GM12878 (cell line): ENCODE results near the gene IFRD2. TPM values are rescaled to one million over a fixed set of nuclear protein-coding genes. Genes with fewer than 3 reads are reported as not detected.

Experiments
- ATAC-seq: fragments of 200-7000 bp; cut with Tn5 transposase; 3 replicates; pipeline ENCODE4 v1.9.1; 2020; ENCODE audit warnings: mild to moderate bottlenecking, moderate library complexity
- BruUV-seq: library from RNA; stranded (reverse); fragments of 400-500 nt; replicated peaks from 2 replicates; lab custom pipeline; 2021; lab: Mats Ljungman, UMichigan
- CTCF ChIA-PET: fragments of 300-600 bp; sonication (Branson Sonifier 250); formaldehyde crosslinking; extraction: SDS; loops from one replicate; lab custom pipeline; 2021; ENCODE audit warnings: inconsistent platforms; lab: Yijun Ruan, JAX
- POLR2A ChIA-PET: fragments of 350-600 bp; formaldehyde crosslinking; extraction: SDS; loops from one replicate; lab custom pipeline; 2021; ENCODE audit warnings: inconsistent platforms; lab: Charles Lee
- RAD21 ChIA-PET: fragments of 300-600 bp; sonication (Branson Sonifier 250); formaldehyde crosslinking; loops from one replicate; lab custom pipeline; 2023; ENCODE audit warnings: antibody characterized with exemption; ENCODE audit not compliant: unreplicated experiment; lab: Charles Lee
- SMC1A ChIA-PET: fragments of 300-600 bp; sonication (Branson Sonifier 250); formaldehyde crosslinking; loops from one replicate; lab custom pipeline; 2023; ENCODE audit not compliant: unreplicated experiment, uncharacterized antibody; lab: Charles Lee
- DNase-seq: peaks from one replicate; pipeline ENCODE4 v3.0.0-alpha.2; 2011; ENCODE audit warnings: low read depth, low spot score
- FAIRE-seq: peaks from 3 replicates; lab custom pipeline; 2011; peaks lifted over from hg19 to GRCh38; lab: Jason Lieb, UNC
- H2AFZ ChIP-seq: 2 replicates; pipeline ENCODE4 v1.6.0; 2011; ENCODE audit warnings: low read depth, low read length, control low read depth; ENCODE audit not compliant: control insufficient read depth
- H3K27ac ChIP-seq: 2 replicates; pipeline ENCODE4 v1.5.1; 2011; ENCODE audit warnings: control low read depth; ENCODE audit not compliant: control insufficient read depth, insufficient read depth
- H3K27me3 ChIP-seq, 2 experiments: replicated peaks in 1 of 2; 2 replicates each; pipeline versions ENCODE4 v1.6.0 to v1.6.1; 2011; ENCODE audit warnings: low read length in 1 of 2; ENCODE audit not compliant: control insufficient read depth in 2 of 2, insufficient read depth in 2 of 2
- H3K36me3 ChIP-seq, 2 experiments: 2 replicates each; pipeline ENCODE4 v1.5.1; 2011; ENCODE audit warnings: low read length in 1 of 2; ENCODE audit not compliant: control insufficient read depth in 2 of 2, insufficient read depth in 2 of 2
- H3K4me1 ChIP-seq: 2 replicates; pipeline ENCODE4 v1.6.1; 2011; ENCODE audit warnings: mild to moderate bottlenecking, low read length, moderate library complexity, mixed read lengths; ENCODE audit not compliant: control insufficient read depth, insufficient read depth
- H3K4me2 ChIP-seq: 2 replicates; pipeline ENCODE4 v1.6.0; 2011; ENCODE audit warnings: control low read depth; ENCODE audit not compliant: control insufficient read depth, insufficient read depth
- H3K4me3 ChIP-seq: fragments of 200-600 bp; sonication (generic); 2 replicates; pipeline ENCODE4 v1.5.1; 2016
- H3K79me2 ChIP-seq: 2 replicates; pipeline ENCODE4 v1.6.0; 2011; ENCODE audit warnings: low read length; ENCODE audit not compliant: control insufficient read depth, insufficient read depth
- H3K9ac ChIP-seq: 2 replicates; pipeline ENCODE4 v1.8.0; 2011; ENCODE audit warnings: low read length, control low read depth, mixed read lengths; ENCODE audit not compliant: control insufficient read depth, insufficient read depth
- H3K9me3 ChIP-seq: replicated peaks from 3 replicates; pipeline ENCODE4 v1.5.1; 2011; ENCODE audit warnings: mild to moderate bottlenecking, low read length; ENCODE audit not compliant: control insufficient read depth, insufficient read depth
- H4K20me1 ChIP-seq: 2 replicates; pipeline ENCODE4 v1.6.0; 2011; ENCODE audit not compliant: control insufficient read depth, insufficient read depth
- ASH2L ChIP-seq: fragments of 300-600, 200-600 bp; sonication (generic); IDR thresholded peaks from 2 replicates; pipeline ENCODE4 v1.6.1; 2017; ENCODE audit warnings: low read depth, mild to moderate bottlenecking, borderline replicate concordance
- BHLHE40 ChIP-seq, 2 experiments: fragments of 450-650 bp in 1 of 2; IDR thresholded peaks; 2 replicates each; pipeline ENCODE4 v1.6.1; 2011 to 2017; ENCODE audit warnings: low read depth in 2 of 2, borderline replicate concordance in 1 of 2, improper control_type of control experiment in 1 of 2, low read length in 1 of 2, mild to moderate bottlenecking in 1 of 2
- CHD4 ChIP-seq: fragments of 200-600 bp; sonication (generic); IDR thresholded peaks from 2 replicates; pipeline ENCODE4 v1.6.1; 2016; ENCODE audit warnings: mild to moderate bottlenecking
- EGR1 ChIP-seq, 2 experiments: IDR thresholded peaks; 1 replicate in 1 of 2; 2 replicates in 1 of 2; pipeline ENCODE4 v1.6.1; 2011 to 2012; ENCODE audit warnings: low read depth in 2 of 2, low read length in 2 of 2, borderline replicate concordance in 1 of 2, mild to moderate bottlenecking in 1 of 2, moderate library complexity in 1 of 2
- JUND ChIP-seq: IDR thresholded peaks from 2 replicates; pipeline ENCODE4 v1.6.1; 2012; ENCODE audit warnings: low read depth, mild to moderate bottlenecking, low read length, improper control_type of control experiment, moderate library complexity
- KAT2A ChIP-seq: conservative IDR thresholded peaks from 2 replicates; pipeline ENCODE4 v1.6.1; 2011; ENCODE audit warnings: low read depth, low read length; ENCODE audit not compliant: control insufficient read depth
- KLF5 ChIP-seq: fragments of 450-650 bp; IDR thresholded peaks from 2 replicates; pipeline ENCODE4 v1.6.1; 2014; ENCODE audit warnings: mild to moderate bottlenecking; ENCODE audit not compliant: partially characterized antibody
- MXI1 ChIP-seq: fragments of 150-350 bp; IDR thresholded peaks from 2 replicates; pipeline ENCODE4 v1.6.1; 2011; ENCODE audit warnings: low read depth, mild to moderate bottlenecking, inconsistent platforms, low read length, improper control_type of control experiment
- NFYB ChIP-seq: IDR thresholded peaks from 2 replicates; pipeline ENCODE4 v1.6.1; 2011; ENCODE audit warnings: low read depth, mild to moderate bottlenecking, low read length, improper control_type of control experiment, moderate library complexity; ENCODE audit not compliant: insufficient read depth
- NR2C1 ChIP-seq: fragments of 450-650 bp; IDR thresholded peaks from 2 replicates; pipeline ENCODE4 v1.6.1; 2017; ENCODE audit warnings: antibody characterized with exemption, mild to moderate bottlenecking, moderate library complexity
- NR2C2 ChIP-seq: IDR thresholded peaks from 2 replicates; pipeline ENCODE4 v1.6.1; 2011; ENCODE audit warnings: borderline replicate concordance, low read depth; ENCODE audit not compliant: control insufficient read depth, insufficient read length
- PML ChIP-seq: IDR thresholded peaks from 2 replicates; pipeline ENCODE4 v1.6.1; 2012; ENCODE audit warnings: low read length, inconsistent platforms
- SMAD1 ChIP-seq: fragments of 450-650 bp; IDR thresholded peaks from 2 replicates; pipeline ENCODE4 v1.6.1; 2018; ENCODE audit warnings: mild to moderate bottlenecking, low read depth; ENCODE audit not compliant: partially characterized antibody
- SMARCA5 ChIP-seq: fragments of 450-650 bp; IDR thresholded peaks from 2 replicates; pipeline ENCODE4 v1.6.1; 2017; ENCODE audit warnings: mild to moderate bottlenecking
- STAT3 ChIP-seq: IDR thresholded peaks from 2 replicates; pipeline ENCODE4 v1.6.1; 2011; ENCODE audit warnings: low read depth, low read length, improper control_type of control experiment
- SUPT20H ChIP-seq: IDR thresholded peaks from 2 replicates; pipeline ENCODE4 v1.6.1; 2011; ENCODE audit warnings: low read depth, mild to moderate bottlenecking, low read length, moderate library complexity, borderline replicate concordance; ENCODE audit not compliant: control insufficient read depth
- TAF1 ChIP-seq: IDR thresholded peaks from 2 replicates; pipeline ENCODE4 v1.6.1; 2011; ENCODE audit warnings: mild to moderate bottlenecking, low read depth, low read length, borderline replicate concordance
- TBL1XR1 ChIP-seq: IDR thresholded peaks from 2 replicates; pipeline ENCODE4 v1.6.1; 2012; ENCODE audit warnings: low read depth, low read length, improper control_type of control experiment
- WGBS: methylation state at CpG from one replicate; pipeline ENCODE4 v1.1.6; 2016; ENCODE audit warnings: low lambda C conversion rate; ENCODE audit not compliant: insufficient replicate concordance, insufficient coverage; ENCODE audit errors: missing lambda C conversion rate; 5-methylcytosine and 5-hydroxymethylcytosine counted together
- in situ Hi-C: fragments of 300-500 bp; cut with MboI; formaldehyde crosslinking; loops from 9 replicates; pipeline ENCODE4 v1.14.3; 2018; ENCODE audit warnings: mixed read lengths
- intact Hi-C: fragments of 100-400 bp; cut with micrococcal nuclease; formaldehyde crosslinking; loops from one replicate; pipeline ENCODE4 v1.14.2; 2022; ENCODE audit not compliant: unreplicated experiment
- polyA plus RNA-seq, 11 experiments: library from polyadenylated mRNA; depleted of rRNA in 4 of 11; unstranded in 6 of 11; stranded (reverse) in 5 of 11; fragments of >200 nt; fragmentation: Nextera tagmentation in 4 of 11; fragmentation: Illumina TruSeq in 1 of 11; extraction: Ambion mirVana in 4 of 11; extraction: Trizol in 1 of 11; gene quantifications; 1 replicate in 1 of 11; 2 replicates in 10 of 11; pipeline versions ENCODE4 v1.2.1 to v1.2.3, GENCODE V29; 2011 to 2016; ENCODE audit warnings: inconsistent platforms in 2 of 11, missing spikeins in 2 of 11, low read depth in 1 of 11
- total RNA-seq, 4 experiments: library from RNA; depleted of rRNA in 3 of 4; stranded (reverse); fragments of >200 nt in 3 of 4; fragmentation: Illumina TruSeq in 1 of 4; extraction: Trizol in 1 of 4; gene quantifications; 2 replicates each; pipeline versions ENCODE4 v1.2.1 to v1.2.3, GENCODE V29; 2013 to 2021
- TF ChIP-seq, protein P1 (sequence below): fragments of 450-650 bp; formaldehyde crosslinking; IDR thresholded peaks from 2 replicates; pipeline ENCODE4 v1.4.0; 2022; ENCODE audit warnings: mild to moderate bottlenecking, moderate library complexity
- TF ChIP-seq, protein P2 (sequence below): fragments of 450-650 bp; IDR thresholded peaks from 2 replicates; pipeline ENCODE4 v1.6.1; 2017; ENCODE audit warnings: antibody characterized with exemption, mild to moderate bottlenecking, moderate library complexity

Gene IFRD2
- total and polyA plus RNA-seq, 10 of the 15 experiments (the other 5 are each of a cell fraction or from before 2014, with no cell fraction given), result 19.1 to 153 (median 80.3) TPM

DNA sequence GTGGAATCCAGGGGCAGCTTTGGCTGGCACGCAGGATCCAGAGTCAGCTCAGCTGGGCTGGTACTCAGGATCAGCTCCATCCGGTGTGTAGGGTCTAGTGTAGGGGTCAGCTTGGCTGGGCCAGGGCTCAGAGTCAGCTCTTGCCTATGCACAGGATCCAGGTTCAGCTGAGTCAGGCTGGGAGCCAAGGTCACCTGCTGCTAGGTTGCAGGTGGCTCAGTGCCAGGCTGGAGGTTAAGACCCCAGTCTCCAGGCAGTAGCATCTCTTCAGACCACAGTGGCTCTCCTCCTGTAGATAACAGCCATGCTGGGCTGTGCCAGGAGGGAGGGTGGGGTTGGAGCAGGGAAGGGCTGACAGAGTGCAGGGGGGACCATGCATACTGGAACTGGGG lies 5.2 kb upstream of the IFRD2 start:
- Histone ChIP-seq H3K9ac (no peak overlapping the region), H3K4me1 (peaks cover 4% of the 10 kb centered on the region), H3K27me3 (no peaks in the 10 kb centered on the region), H3K27ac (no peak overlapping the region), H3K79me2 (peaks cover 2% of the 10 kb centered on the region; the same call in 1 of the 2 replicates), H2AFZ (no peak overlapping the region), H3K4me3 (no peak overlapping the region), H3K36me3 (no peaks in the 10 kb centered on the region), H3K9me3 (no peaks in the 10 kb centered on the region), H3K4me2 (no peak overlapping the region; the same call in 1 of the 2 replicates), H4K20me1 (no peaks in the 10 kb centered on the region)
- no peak for DNase-seq
- CTCF ChIA-PET, result interaction anchor here (3.2 to 3.5 kb wide), 2 partner anchors 27 to 37 kb away, joined by 10 to 22 read pairs; no protein-coding TSS in a partner anchor
- ATAC-seq, result no peak
- BruUV-seq, result no TSS peak
- RAD21 ChIA-PET, result interaction anchor here (0.9 to 1.2 kb wide), 3 partner anchors 27 to 39 kb away, joined by 3 read pairs; no protein-coding TSS in a partner anchor
- POLR2A ChIA-PET, result interaction anchor here (2.7 kb wide), 1 partner anchor 53 kb away, joined by 11 read pairs; the partner anchor contains the start of genes CYB561D2 and NPRL2
- no peak for FAIRE-seq
- 100% methylated on average over 2 of the region's 2 CpGs for WGBS
- TF ChIP-seq ASH2L (no peak), KLF5 (no peak), NR2C1 (no peak), CHD4 (no peak), EGR1 (IDR thresholded peaks at IDR 0.05; ENCODE audit: borderline replicate concordance in 1 of 2, low read depth in 2 of 2, low read length in 2 of 2) (no peak), MXI1 (no peak), STAT3 (no peak), BHLHE40 (IDR thresholded peaks at IDR 0.05; ENCODE audit: borderline replicate concordance in 1 of 2, low read depth in 2 of 2, low read length in 1 of 2) (no peak), SMAD1 (no peak), TAF1 (no peak), TBL1XR1 (no peak), KAT2A (no peak), NR2C2 (no peak), SUPT20H (no peak), PML (no peak), SMARCA5 (no peak), JUND (no peak), NFYB (no peak)
- TF ChIP-seq, protein P1, sequence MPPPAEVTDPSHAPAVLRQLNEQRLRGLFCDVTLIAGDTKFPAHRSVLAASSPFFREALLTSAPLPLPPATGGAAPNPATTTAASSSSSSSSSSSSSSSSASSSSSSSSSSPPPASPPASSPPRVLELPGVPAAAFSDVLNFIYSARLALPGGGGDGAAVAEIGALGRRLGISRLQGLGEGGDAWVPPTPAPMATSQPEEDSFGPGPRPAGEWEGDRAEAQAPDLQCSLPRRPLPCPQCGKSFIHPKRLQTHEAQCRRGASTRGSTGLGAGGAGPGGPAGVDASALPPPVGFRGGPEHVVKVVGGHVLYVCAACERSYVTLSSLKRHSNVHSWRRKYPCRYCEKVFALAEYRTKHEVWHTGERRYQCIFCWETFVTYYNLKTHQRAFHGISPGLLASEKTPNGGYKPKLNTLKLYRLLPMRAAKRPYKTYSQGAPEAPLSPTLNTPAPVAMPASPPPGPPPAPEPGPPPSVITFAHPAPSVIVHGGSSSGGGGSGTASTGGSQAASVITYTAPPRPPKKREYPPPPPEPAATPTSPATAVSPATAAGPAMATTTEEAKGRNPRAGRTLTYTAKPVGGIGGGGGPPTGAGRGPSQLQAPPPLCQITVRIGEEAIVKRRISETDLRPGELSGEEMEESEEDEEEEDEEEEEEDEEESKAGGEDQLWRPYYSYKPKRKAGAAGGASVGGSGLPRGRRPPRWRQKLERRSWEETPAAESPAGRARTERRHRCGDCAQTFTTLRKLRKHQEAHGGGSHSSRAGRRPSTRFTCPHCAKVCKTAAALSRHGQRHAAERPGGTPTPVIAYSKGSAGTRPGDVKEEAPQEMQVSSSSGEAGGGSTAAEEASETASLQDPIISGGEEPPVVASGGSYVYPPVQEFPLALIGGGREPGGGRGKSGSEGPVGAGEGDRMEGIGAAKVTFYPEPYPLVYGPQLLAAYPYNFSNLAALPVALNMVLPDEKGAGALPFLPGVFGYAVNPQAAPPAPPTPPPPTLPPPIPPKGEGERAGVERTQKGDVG, result no peak
- TF ChIP-seq, protein P2, sequence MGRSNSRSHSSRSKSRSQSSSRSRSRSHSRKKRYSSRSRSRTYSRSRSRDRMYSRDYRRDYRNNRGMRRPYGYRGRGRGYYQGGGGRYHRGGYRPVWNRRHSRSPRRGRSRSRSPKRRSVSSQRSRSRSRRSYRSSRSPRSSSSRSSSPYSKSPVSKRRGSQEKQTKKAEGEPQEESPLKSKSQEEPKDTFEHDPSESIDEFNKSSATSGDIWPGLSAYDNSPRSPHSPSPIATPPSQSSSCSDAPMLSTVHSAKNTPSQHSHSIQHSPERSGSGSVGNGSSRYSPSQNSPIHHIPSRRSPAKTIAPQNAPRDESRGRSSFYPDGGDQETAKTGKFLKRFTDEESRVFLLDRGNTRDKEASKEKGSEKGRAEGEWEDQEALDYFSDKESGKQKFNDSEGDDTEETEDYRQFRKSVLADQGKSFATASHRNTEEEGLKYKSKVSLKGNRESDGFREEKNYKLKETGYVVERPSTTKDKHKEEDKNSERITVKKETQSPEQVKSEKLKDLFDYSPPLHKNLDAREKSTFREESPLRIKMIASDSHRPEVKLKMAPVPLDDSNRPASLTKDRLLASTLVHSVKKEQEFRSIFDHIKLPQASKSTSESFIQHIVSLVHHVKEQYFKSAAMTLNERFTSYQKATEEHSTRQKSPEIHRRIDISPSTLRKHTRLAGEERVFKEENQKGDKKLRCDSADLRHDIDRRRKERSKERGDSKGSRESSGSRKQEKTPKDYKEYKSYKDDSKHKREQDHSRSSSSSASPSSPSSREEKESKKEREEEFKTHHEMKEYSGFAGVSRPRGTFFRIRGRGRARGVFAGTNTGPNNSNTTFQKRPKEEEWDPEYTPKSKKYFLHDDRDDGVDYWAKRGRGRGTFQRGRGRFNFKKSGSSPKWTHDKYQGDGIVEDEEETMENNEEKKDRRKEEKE, result no peak
- SMC1A ChIA-PET, result no interaction called here
- in situ Hi-C loops, result no loop called here
- intact Hi-C loops, result loop anchor here (5.0 kb wide), 1 partner anchor 40 kb away; no protein-coding TSS in a partner anchor
